ENCODE results near the gene ZDHHC22. TPM values are rescaled to one million over a fixed set of nuclear protein-coding genes. Genes with fewer than 3 reads are reported as not detected.

The ZDHHC22 gene
- polyA plus RNA-seq, 3 donors = not detected

DNA sequence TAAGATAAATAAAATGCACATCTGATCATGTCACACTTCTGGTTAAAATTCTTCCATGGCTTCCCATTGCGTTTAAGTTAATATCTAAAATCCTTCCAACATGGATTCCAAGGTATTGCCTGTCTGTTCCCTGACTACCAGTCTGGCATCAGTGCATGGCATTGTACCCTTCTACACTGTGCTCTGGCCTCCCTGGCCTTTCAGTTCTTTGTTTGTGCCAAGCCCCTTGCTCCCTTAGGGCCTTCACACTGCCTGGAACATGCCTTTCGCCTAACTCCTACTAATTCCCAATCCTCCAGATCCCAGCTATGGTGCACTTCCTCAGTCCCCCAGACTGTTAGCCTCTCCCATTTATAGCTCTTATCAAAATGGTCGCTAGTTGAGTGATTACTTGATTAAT lies 37.2 kb downstream of the ZDHHC22 start:
- Mint-ChIP-seq H3K4me1 (peaks cover 7% of the 10 kb centered on the region), H3K4me3 (no peak overlapping the region), H3K36me3 (peaks cover 34 to 45% of the 10 kb centered on the region in 2 donors), H3K9me3 (no peaks in the 10 kb centered on the region), H3K27ac (no peak overlapping the region), H3K27me3 (ENCODE audit: low read depth in 3 of 3) (no peaks in the 10 kb centered on the region)
- no peaks in the 10 kb centered on the region for H3K79me2 ChIP-seq (ENCODE audit: insufficient read depth, low read length)
- H3K4me3 ChIP-seq (replicated peaks in 1 of 3; ENCODE audit: low read depth in 2 of 3, low read length in 3 of 3) = no peak overlapping the region
- no peak overlapping the region for H2AFZ ChIP-seq (ENCODE audit: insufficient read depth, low read depth, low read length, poor library complexity, severe bottlenecking)
- 100% methylated on average over 2 of the region's 3 CpGs for WGBS (ENCODE audit: insufficient coverage)
- DNase-seq = no peak
- no peak overlapping the region for H3K27ac ChIP-seq (ENCODE audit: low read depth in 1 of 2, low read length in 2 of 2)
- H3K36me3 ChIP-seq (replicated peaks in 1 of 2; ENCODE audit: control insufficient read depth in 1 of 2, insufficient read depth in 2 of 2, low read length in 2 of 2) = peaks cover 21 to 41% of the 10 kb centered on the region in 2 donors
- H4K20me1 ChIP-seq (ENCODE audit: insufficient read depth, low read length) = no peaks in the 10 kb centered on the region
- peaks cover 6% of the 10 kb centered on the region in 2 donors for H3K4me1 ChIP-seq (ENCODE audit: control insufficient read depth in 1 of 2, insufficient read depth in 2 of 2, low read length in 2 of 2)
- H3K9me3 ChIP-seq (replicated peaks in 1 of 2; ENCODE audit: control insufficient read depth in 1 of 2, insufficient read depth in 1 of 2, low read length in 2 of 2) = no peaks in the 10 kb centered on the region
- no peaks in the 10 kb centered on the region for H3K27me3 ChIP-seq (ENCODE audit: control insufficient read depth in 2 of 2, insufficient read depth in 2 of 2, low read length in 2 of 2)
- intact Hi-C loops (cut with micrococcal nuclease) = no loop called here
- H3K4me2 ChIP-seq (replicated peaks; ENCODE audit: extremely low read depth, low read length, poor library complexity, severe bottlenecking) = no peak overlapping the region
- TF ChIP-seq, protein P1, sequence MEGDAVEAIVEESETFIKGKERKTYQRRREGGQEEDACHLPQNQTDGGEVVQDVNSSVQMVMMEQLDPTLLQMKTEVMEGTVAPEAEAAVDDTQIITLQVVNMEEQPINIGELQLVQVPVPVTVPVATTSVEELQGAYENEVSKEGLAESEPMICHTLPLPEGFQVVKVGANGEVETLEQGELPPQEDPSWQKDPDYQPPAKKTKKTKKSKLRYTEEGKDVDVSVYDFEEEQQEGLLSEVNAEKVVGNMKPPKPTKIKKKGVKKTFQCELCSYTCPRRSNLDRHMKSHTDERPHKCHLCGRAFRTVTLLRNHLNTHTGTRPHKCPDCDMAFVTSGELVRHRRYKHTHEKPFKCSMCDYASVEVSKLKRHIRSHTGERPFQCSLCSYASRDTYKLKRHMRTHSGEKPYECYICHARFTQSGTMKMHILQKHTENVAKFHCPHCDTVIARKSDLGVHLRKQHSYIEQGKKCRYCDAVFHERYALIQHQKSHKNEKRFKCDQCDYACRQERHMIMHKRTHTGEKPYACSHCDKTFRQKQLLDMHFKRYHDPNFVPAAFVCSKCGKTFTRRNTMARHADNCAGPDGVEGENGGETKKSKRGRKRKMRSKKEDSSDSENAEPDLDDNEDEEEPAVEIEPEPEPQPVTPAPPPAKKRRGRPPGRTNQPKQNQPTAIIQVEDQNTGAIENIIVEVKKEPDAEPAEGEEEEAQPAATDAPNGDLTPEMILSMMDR (IDR thresholded peaks at IDR 0.05) = no peak
- no peak overlapping the region for H3K9ac ChIP-seq (ENCODE audit: insufficient read depth, low read length, poor library complexity, severe bottlenecking)

DNA sequence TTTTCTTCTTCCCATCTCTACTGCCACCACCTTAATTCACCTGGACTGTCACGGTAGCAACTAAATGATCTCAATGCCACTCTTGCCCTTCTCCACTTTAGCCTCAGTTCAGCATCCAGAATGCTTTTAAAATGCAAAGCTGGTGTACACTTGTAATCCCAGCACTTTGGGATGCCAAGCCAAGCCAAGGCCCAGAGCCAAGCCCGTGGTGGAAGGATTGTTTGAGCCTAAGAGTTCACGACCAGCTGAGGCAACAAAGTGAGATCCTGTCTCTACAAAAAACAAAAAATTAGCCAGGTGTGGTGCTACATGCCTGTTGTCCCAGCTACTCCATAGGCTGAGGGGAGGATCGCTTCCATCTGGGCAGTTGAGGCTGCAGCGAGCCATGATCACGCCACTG lies 37.6 kb downstream of the ZDHHC22 start:
- TF ChIP-seq, protein P1 (IDR thresholded peaks at IDR 0.05) = no peak
- H3K27me3 ChIP-seq (ENCODE audit: control insufficient read depth in 2 of 2, insufficient read depth in 2 of 2, low read length in 2 of 2) = no peaks in the 10 kb centered on the region
- peaks cover 10 to 11% of the 10 kb centered on the region in 2 donors for H3K4me1 ChIP-seq (ENCODE audit: control insufficient read depth in 1 of 2, insufficient read depth in 2 of 2, low read length in 2 of 2)
- WGBS (ENCODE audit: insufficient coverage) = 100% methylated on average over 1 of the region's 6 CpGs
- Mint-ChIP-seq H3K27me3 (ENCODE audit: low read depth in 3 of 3) (no peaks in the 10 kb centered on the region), H3K9me3 (no peaks in the 10 kb centered on the region), H3K27ac (peak overlapping the region in 2 of 7 donors; percentile 5 to 51), H3K4me3 (no peak overlapping the region), H3K36me3 (peaks cover 30 to 41% of the 10 kb centered on the region in 2 donors), H3K4me1 (peaks cover 12% of the 10 kb centered on the region)
- H3K9ac ChIP-seq (ENCODE audit: insufficient read depth, low read length, poor library complexity, severe bottlenecking) = no peak overlapping the region
- H4K20me1 ChIP-seq (ENCODE audit: insufficient read depth, low read length) = no peaks in the 10 kb centered on the region
- DNase-seq = no peak
- intact Hi-C loops (cut with micrococcal nuclease) = no loop called here
- H3K4me2 ChIP-seq (replicated peaks; ENCODE audit: extremely low read depth, low read length, poor library complexity, severe bottlenecking) = no peak overlapping the region
- no peak overlapping the region for H2AFZ ChIP-seq (ENCODE audit: insufficient read depth, low read depth, low read length, poor library complexity, severe bottlenecking)
- H3K79me2 ChIP-seq (ENCODE audit: insufficient read depth, low read length) = peaks cover 2% of the 10 kb centered on the region
- peaks cover 16 to 36% of the 10 kb centered on the region in 2 donors for H3K36me3 ChIP-seq (replicated peaks in 1 of 2; ENCODE audit: control insufficient read depth in 1 of 2, insufficient read depth in 2 of 2, low read length in 2 of 2)
- no peak overlapping the region for H3K27ac ChIP-seq (ENCODE audit: low read depth in 1 of 2, low read length in 2 of 2)
- H3K9me3 ChIP-seq (replicated peaks in 1 of 2; ENCODE audit: control insufficient read depth in 1 of 2, insufficient read depth in 1 of 2, low read length in 2 of 2) = no peaks in the 10 kb centered on the region
- H3K4me3 ChIP-seq (replicated peaks in 1 of 3; ENCODE audit: low read depth in 2 of 3, low read length in 3 of 3) = no peak overlapping the region

Data from CD14-positive monocyte (primary cell).